ENCODE data around the gene RTP5. TPM values are rescaled to one million over a fixed set of nuclear protein-coding genes. Genes with fewer than 3 reads are reported as not detected.

Gene RTP5
- total RNA-seq, 2 experiments from 2014 or later = 0.30 to 0.36 TPM

DNA sequence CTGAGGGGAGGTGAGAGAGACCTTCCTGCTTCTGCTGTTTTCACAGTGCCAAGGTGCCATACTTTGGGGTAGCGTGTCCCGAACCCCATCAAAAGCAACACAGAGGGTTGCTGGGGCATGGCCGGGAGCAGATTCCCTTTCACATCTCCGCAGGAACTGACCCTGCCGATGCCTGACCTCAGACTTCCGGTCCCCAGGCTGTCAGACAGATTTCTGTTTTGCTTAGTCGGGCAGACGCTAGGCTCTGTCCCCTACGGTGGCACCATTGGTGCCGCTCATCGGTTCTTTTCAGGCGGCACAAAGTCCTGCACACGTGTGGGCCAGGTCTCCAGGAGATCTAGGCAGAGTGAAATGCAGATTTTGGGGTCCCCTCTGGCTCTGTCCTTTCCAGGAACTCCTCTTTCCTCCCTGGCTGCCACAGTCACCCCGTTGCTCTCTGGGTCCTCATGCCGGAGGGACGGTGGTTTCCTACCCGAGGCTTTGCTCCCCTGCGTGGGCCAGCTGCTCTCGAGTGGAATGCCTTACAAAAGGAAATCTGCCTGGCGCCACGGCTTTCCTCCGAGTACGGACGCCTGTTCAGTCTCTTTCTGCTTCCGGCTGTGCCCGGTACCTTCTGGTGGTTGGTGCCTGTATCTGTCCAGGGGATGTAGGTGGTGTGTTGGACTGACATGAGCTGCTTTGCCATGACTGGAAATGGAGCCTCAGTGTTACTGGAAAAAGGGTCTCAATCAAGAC, 39.3 kb downstream of the RTP5 start:
- no peaks in the 10 kb centered on the region for H3K27me3 Mint-ChIP-seq
- no peak overlapping the region for H3K4me3 Mint-ChIP-seq
- Histone ChIP-seq H3K9me3 (ENCODE audit: control insufficient read depth in 1 of 2, insufficient read depth in 1 of 2, low read length in 2 of 2) (peaks cover 0 to 7% of the 10 kb centered on the region in 2 experiments), H3K4me3 (ENCODE audit: low read length) (no peak overlapping the region), H3K36me3 (ENCODE audit: insufficient read depth, low read length) (peaks cover 5% of the 10 kb centered on the region), H3K27me3 (ENCODE audit: control insufficient read depth in 1 of 2, insufficient read depth in 2 of 2, low read length in 2 of 2) (no peaks in the 10 kb centered on the region), H3K4me1 (ENCODE audit: insufficient read depth, low read length) (no peaks in the 10 kb centered on the region), H3K27ac (ENCODE audit: low read depth in 1 of 2, low read length in 2 of 2) (no peak overlapping the region)
- CTCF ChIA-PET = no interaction called here
- no peaks in the 10 kb centered on the region for H3K4me1 Mint-ChIP-seq (ENCODE audit: low read depth)
- H3K9me3 Mint-ChIP-seq = peaks cover 2% of the 10 kb centered on the region
- peaks cover 29% of the 10 kb centered on the region for H3K36me3 Mint-ChIP-seq (ENCODE audit: low read depth)
- POLR2A ChIA-PET = no interaction called here
- ATAC-seq (ENCODE audit: poor library complexity) = no peak
- intact Hi-C loops (cut with DNase I, micrococcal nuclease) = no loop called here
- peak in 1 of 14 experiments; percentile 19 for DNase-seq
- TF ChIP-seq CTCF (IDR thresholded peaks at IDR 0.05) = no peak
- no peak overlapping the region for H3K27ac Mint-ChIP-seq

- no peak overlapping the region for H3K4me3 Mint-ChIP-seq
Measured at GRCh38 chr2:241909769-241910168, 40.2 kb downstream of the RTP5 start.

GRCh38 chr2:241910604-241911520, 41.3 kb downstream of the RTP5 start:
- Histone ChIP-seq H3K4me1 (ENCODE audit: insufficient read depth, low read length) (no peaks in the 10 kb centered on the region), H3K4me3 (ENCODE audit: low read length) (no peak overlapping the region), H3K36me3 (ENCODE audit: insufficient read depth, low read length) (peaks cover 5% of the 10 kb centered on the region), H3K27me3 (ENCODE audit: control insufficient read depth in 1 of 2, insufficient read depth in 2 of 2, low read length in 2 of 2) (no peaks in the 10 kb centered on the region), H3K9me3 (ENCODE audit: control insufficient read depth in 1 of 2, insufficient read depth in 1 of 2, low read length in 2 of 2) (peaks cover 0 to 13% of the 10 kb centered on the region in 2 experiments), H3K27ac (ENCODE audit: low read depth in 1 of 2, low read length in 2 of 2) (no peak overlapping the region)
- intact Hi-C loops (cut with DNase I, micrococcal nuclease) = no loop called here
- DNase-seq (no peak), ATAC-seq (ENCODE audit: poor library complexity) (no peak)
- CTCF ChIA-PET = no interaction called here
- POLR2A ChIA-PET = no interaction called here
- Mint-ChIP-seq H3K4me3 (no peak overlapping the region), H3K4me1 (ENCODE audit: low read depth) (no peaks in the 10 kb centered on the region), H3K36me3 (ENCODE audit: low read depth) (peaks cover 28% of the 10 kb centered on the region), H3K9me3 (peaks cover 2% of the 10 kb centered on the region), H3K27me3 (no peaks in the 10 kb centered on the region), H3K27ac (no peak overlapping the region)
- TF ChIP-seq CTCF (IDR thresholded peaks at IDR 0.05) = no peak

More at GRCh38 chr2:241909769-241910168, 40.2 kb downstream of the RTP5 start:
- Mint-ChIP-seq H3K27me3 (no peaks in the 10 kb centered on the region), H3K9me3 (peaks cover 2% of the 10 kb centered on the region), H3K27ac (no peak overlapping the region), H3K4me1 (ENCODE audit: low read depth) (no peaks in the 10 kb centered on the region), H3K36me3 (ENCODE audit: low read depth) (peaks cover 29% of the 10 kb centered on the region)
- CTCF ChIA-PET = no interaction called here
- Histone ChIP-seq H3K4me1 (ENCODE audit: insufficient read depth, low read length) (no peaks in the 10 kb centered on the region), H3K9me3 (ENCODE audit: control insufficient read depth in 1 of 2, insufficient read depth in 1 of 2, low read length in 2 of 2) (peaks cover 0 to 11% of the 10 kb centered on the region in 2 experiments), H3K27me3 (ENCODE audit: control insufficient read depth in 1 of 2, insufficient read depth in 2 of 2, low read length in 2 of 2) (no peaks in the 10 kb centered on the region), H3K36me3 (ENCODE audit: insufficient read depth, low read length) (peaks cover 5% of the 10 kb centered on the region), H3K4me3 (ENCODE audit: low read length) (no peak overlapping the region), H3K27ac (ENCODE audit: low read depth in 1 of 2, low read length in 2 of 2) (no peak overlapping the region)
- TF ChIP-seq CTCF (IDR thresholded peaks at IDR 0.05) = no peak
- POLR2A ChIA-PET = no interaction called here
- intact Hi-C loops (cut with DNase I, micrococcal nuclease) = no loop called here
- DNase-seq = peak in 1 of 14 experiments; percentile 19
- ATAC-seq (ENCODE audit: poor library complexity) = no peak
